Thoracic aorta (tissue), 2 donors: Measurements from ENCODE around the gene CNN3. TPM values are rescaled to one million over a fixed set of nuclear protein-coding genes. Genes with fewer than 3 reads are reported as not detected.

Experiments
- ATAC-seq: fragments of 150-250 bp; one replicate; pipeline ENCODE4 v1.8.0; 2017; ENCODE audit warnings: low read depth; ENCODE audit not compliant: insufficient number of reproducible peaks, low FRiP score
- DNase-seq: peaks from one replicate; pipeline ENCODE4 v3.0.0-alpha.2; 2020; ENCODE audit warnings: low spot score
- H3K27ac ChIP-seq, 2 donors: fragments of 200-600 bp; sonication (generic); 1 replicate in 1 of 2; 2 replicates in 1 of 2; pipeline ENCODE4 v1.5.1; 2016; ENCODE audit warnings: mild to moderate bottlenecking in 2 of 2, moderate library complexity in 2 of 2
- H3K27me3 ChIP-seq: fragments of 200-600 bp; sonication (generic); replicated peaks from 2 replicates; pipeline ENCODE4 v1.6.0; 2016; ENCODE audit warnings: mild to moderate bottlenecking; ENCODE audit not compliant: insufficient read depth
- H3K36me3 ChIP-seq: fragments of 200-600 bp; sonication (generic); one replicate; pipeline ENCODE4 v1.5.1; 2016
- H3K4me1 ChIP-seq, 2 donors: fragments of 200-600 bp; sonication (generic); 1 replicate in 1 of 2; 2 replicates in 1 of 2; pipeline versions ENCODE4 v1.5.1 to v1.6.0; 2016; ENCODE audit warnings: low read depth in 2 of 2, mild to moderate bottlenecking in 1 of 2; ENCODE audit not compliant: control insufficient read depth in 1 of 2
- H3K4me3 ChIP-seq: fragments of 200-600 bp; sonication (generic); 2 replicates; pipeline ENCODE4 v1.5.1; 2016; ENCODE audit warnings: mild to moderate bottlenecking
- H3K9me3 ChIP-seq: fragments of 200-600 bp; sonication (generic); 2 replicates; pipeline ENCODE4 v1.5.1; 2016
- CTCF ChIP-seq: fragments of 200-600 bp; sonication (generic); IDR thresholded peaks from one replicate; pipeline ENCODE4 v1.5.1; 2019; ENCODE audit warnings: antibody characterized with exemption
- total RNA-seq, 2 donors: library from RNA; depleted of rRNA; stranded (reverse); fragments of >200 nt; gene quantifications; one replicate each; pipeline versions ENCODE4 v1.1.0 to v1.2.3, GENCODE V29; 2016

Gene CNN3
- total RNA-seq, 2 donors from 2014 or later: 225 to 257 TPM

GRCh38 chr1:94858276-94858675 lies 68.6 kb downstream of the CNN3 start:
- H3K4me1 ChIP-seq: peaks cover 14 to 37% of the 10 kb centered on the region in 2 donors
- DNase-seq (no peak), ATAC-seq (no peak)
- H3K4me3 ChIP-seq: no peak overlapping the region
- no peaks in the 10 kb centered on the region for H3K36me3 ChIP-seq
- H3K9me3 ChIP-seq: no peaks in the 10 kb centered on the region
- no peak overlapping the region for H3K27ac ChIP-seq
- TF ChIP-seq CTCF: no peak
- no peaks in the 10 kb centered on the region for H3K27me3 ChIP-seq

GRCh38 chr1:94856868-94857267 lies 70.0 kb downstream of the CNN3 start:
- DNase-seq (no peak), ATAC-seq (no peak)
- Histone ChIP-seq H3K36me3 (no peaks in the 10 kb centered on the region), H3K4me1 (peaks cover 6 to 36% of the 10 kb centered on the region in 2 donors), H3K27me3 (no peaks in the 10 kb centered on the region), H3K9me3 (no peaks in the 10 kb centered on the region), H3K27ac (no peak overlapping the region), H3K4me3 (no peak overlapping the region)
- TF ChIP-seq CTCF: no peak

- Histone ChIP-seq H3K4me3 (no peak overlapping the region), H3K4me1 (peaks cover 13 to 38% of the 10 kb centered on the region in 2 donors), H3K36me3 (no peaks in the 10 kb centered on the region), H3K27me3 (no peaks in the 10 kb centered on the region), H3K27ac (no peak overlapping the region), H3K9me3 (no peaks in the 10 kb centered on the region)
- DNase-seq (no peak), ATAC-seq (no peak)
- no peak for TF ChIP-seq CTCF
These were observed 70.9 kb downstream of the CNN3 start for GRCh38 chr1:94856004-94856403.

- H3K4me1 ChIP-seq: peaks cover 14 to 41% of the 10 kb centered on the region in 2 donors
- no peaks in the 10 kb centered on the region for H3K36me3 ChIP-seq
- ATAC-seq (no peak), DNase-seq (no peak)
- H3K27me3 ChIP-seq: no peaks in the 10 kb centered on the region
- no peak for TF ChIP-seq CTCF
- peak overlapping the region; percentile 17 to 73 for H3K27ac ChIP-seq
- H3K9me3 ChIP-seq: no peaks in the 10 kb centered on the region
- H3K4me3 ChIP-seq: peak overlapping the region; percentile 72
These were observed 71.6 kb downstream of the CNN3 start for GRCh38 chr1:94855307-94855700.

GRCh38 chr1:94854458-94855306 lies 72.2 kb downstream of the CNN3 start:
- Histone ChIP-seq H3K36me3 (no peaks in the 10 kb centered on the region), H3K9me3 (no peaks in the 10 kb centered on the region), H3K4me3 (peak overlapping the region; percentile 72), H3K27me3 (no peaks in the 10 kb centered on the region), H3K27ac (peak overlapping the region; percentile 40 to 73), H3K4me1 (peaks cover 14 to 45% of the 10 kb centered on the region in 2 donors)
- DNase-seq (peak; percentile 60), ATAC-seq (peak; percentile 61)
- peak; percentile 87 for TF ChIP-seq CTCF
